ENCODE measurements around the gene EVC2.

The EVC2 gene

DNA sequence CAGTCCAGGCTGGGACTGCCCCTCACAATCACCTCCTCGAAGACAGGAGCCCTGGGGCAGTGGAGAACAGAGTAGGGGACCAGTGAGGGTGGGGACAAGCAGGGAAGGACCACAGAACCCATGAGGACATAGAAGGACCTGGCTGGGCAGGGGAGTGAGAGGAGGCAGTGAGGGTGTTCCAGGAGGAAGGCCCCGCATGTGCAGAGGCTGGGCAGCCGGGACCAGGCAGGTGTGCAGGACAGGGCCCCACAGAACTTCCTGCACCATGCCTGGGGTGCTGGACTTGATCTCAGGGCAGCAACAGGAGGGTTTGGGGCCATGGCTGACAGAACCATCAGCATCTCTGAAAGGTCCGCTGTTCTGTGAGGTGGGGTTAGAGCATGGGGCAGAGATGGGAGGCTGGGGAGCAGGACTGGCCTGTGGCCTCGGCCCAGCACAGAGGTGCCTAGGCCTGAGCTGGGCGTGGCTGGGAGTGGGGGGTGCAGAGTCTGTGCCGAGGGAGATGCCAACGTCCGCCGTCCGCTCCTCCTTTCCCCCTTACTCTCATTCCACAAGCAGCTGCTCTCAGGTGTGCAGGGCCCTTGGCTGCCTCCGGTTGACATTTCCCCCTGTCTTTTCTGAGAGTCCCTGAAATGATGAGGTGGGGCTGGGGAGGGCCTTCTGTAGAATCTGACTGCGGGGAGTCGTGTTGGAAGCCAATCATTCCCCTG, 43.5 kb upstream of the EVC2 start:
- no peak overlapping the region for H3K4me3 Mint-ChIP-seq
- peaks cover 53% of the 10 kb centered on the region for H3K36me3 Mint-ChIP-seq (ENCODE audit: low read depth)
- H3K4me1 Mint-ChIP-seq: peaks cover 35% of the 10 kb centered on the region
- no peak overlapping the region for H3K27ac Mint-ChIP-seq
- DNase-seq: no peak
- H3K27me3 Mint-ChIP-seq (ENCODE audit: low read depth, poor library complexity): peaks cover 3% of the 10 kb centered on the region
- no peaks in the 10 kb centered on the region for H3K9me3 Mint-ChIP-seq
- TF ChIP-seq, protein P1, sequence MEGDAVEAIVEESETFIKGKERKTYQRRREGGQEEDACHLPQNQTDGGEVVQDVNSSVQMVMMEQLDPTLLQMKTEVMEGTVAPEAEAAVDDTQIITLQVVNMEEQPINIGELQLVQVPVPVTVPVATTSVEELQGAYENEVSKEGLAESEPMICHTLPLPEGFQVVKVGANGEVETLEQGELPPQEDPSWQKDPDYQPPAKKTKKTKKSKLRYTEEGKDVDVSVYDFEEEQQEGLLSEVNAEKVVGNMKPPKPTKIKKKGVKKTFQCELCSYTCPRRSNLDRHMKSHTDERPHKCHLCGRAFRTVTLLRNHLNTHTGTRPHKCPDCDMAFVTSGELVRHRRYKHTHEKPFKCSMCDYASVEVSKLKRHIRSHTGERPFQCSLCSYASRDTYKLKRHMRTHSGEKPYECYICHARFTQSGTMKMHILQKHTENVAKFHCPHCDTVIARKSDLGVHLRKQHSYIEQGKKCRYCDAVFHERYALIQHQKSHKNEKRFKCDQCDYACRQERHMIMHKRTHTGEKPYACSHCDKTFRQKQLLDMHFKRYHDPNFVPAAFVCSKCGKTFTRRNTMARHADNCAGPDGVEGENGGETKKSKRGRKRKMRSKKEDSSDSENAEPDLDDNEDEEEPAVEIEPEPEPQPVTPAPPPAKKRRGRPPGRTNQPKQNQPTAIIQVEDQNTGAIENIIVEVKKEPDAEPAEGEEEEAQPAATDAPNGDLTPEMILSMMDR (IDR thresholded peaks at IDR 0.05): no peak

DNA sequence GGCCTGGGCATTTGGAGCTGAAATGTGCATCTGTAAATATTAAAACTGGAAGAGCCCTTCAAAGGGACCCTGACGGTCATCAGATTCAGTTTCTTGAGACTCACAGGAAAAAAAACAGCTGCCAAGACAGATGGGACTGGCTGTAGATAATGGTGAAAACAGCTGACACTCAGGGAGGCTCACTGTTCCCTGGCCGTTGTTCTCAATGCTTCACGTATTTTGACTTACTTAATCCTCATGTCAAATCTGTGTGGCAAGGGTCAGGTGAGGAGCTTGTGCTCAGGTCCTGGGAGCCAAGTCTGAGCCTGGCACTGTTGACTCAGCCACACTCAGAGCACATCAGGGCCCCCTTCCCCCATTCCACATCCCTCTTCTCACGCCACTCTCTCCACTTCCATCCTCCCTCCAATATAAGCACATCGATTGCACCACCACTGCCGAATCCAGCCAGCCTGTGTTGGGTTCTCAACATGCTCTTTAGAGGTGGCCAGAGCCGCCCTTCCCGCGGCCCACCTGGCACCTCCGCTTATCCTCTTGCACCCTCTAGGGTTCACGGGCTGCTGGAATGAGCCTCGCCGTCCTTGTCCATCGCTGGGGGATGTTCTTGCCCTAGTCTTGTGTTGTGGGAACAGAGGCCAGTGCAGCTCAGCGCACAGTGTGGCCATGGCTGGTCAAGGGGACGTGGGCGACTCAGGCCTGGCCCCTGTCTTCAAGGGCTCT, 42.7 kb upstream of the EVC2 start:
- Mint-ChIP-seq H3K27me3 (ENCODE audit: low read depth, poor library complexity) (peaks cover 4% of the 10 kb centered on the region), H3K27ac (no peak overlapping the region), H3K4me3 (no peak overlapping the region), H3K4me1 (peaks cover 40% of the 10 kb centered on the region), H3K36me3 (ENCODE audit: low read depth) (peaks cover 47% of the 10 kb centered on the region), H3K9me3 (no peaks in the 10 kb centered on the region)
- TF ChIP-seq, protein P1 (IDR thresholded peaks at IDR 0.05): no peak
- DNase-seq: no peak

GRCh38 chr4:5750052-5750945, 41.9 kb upstream of the EVC2 start:
- Mint-ChIP-seq H3K9me3 (no peaks in the 10 kb centered on the region), H3K27ac (peak overlapping the region; percentile 87), H3K27me3 (ENCODE audit: low read depth, poor library complexity) (peaks cover 6% of the 10 kb centered on the region), H3K36me3 (ENCODE audit: low read depth) (peaks cover 39% of the 10 kb centered on the region), H3K4me3 (no peak overlapping the region), H3K4me1 (peaks cover 46% of the 10 kb centered on the region)
- TF ChIP-seq, protein P1 (IDR thresholded peaks at IDR 0.05): no peak
- no peak for DNase-seq

GRCh38 chr4:5749568-5749967, 41.2 kb upstream of the EVC2 start:
- TF ChIP-seq, protein P1 (IDR thresholded peaks at IDR 0.05): no peak
- peaks cover 46% of the 10 kb centered on the region for H3K4me1 Mint-ChIP-seq
- no peaks in the 10 kb centered on the region for H3K9me3 Mint-ChIP-seq
- no peak overlapping the region for H3K4me3 Mint-ChIP-seq
- DNase-seq: no peak
- peak overlapping the region; percentile 87 for H3K27ac Mint-ChIP-seq
- H3K27me3 Mint-ChIP-seq (ENCODE audit: low read depth, poor library complexity): peaks cover 6% of the 10 kb centered on the region
- H3K36me3 Mint-ChIP-seq (ENCODE audit: low read depth): peaks cover 36% of the 10 kb centered on the region

DNA sequence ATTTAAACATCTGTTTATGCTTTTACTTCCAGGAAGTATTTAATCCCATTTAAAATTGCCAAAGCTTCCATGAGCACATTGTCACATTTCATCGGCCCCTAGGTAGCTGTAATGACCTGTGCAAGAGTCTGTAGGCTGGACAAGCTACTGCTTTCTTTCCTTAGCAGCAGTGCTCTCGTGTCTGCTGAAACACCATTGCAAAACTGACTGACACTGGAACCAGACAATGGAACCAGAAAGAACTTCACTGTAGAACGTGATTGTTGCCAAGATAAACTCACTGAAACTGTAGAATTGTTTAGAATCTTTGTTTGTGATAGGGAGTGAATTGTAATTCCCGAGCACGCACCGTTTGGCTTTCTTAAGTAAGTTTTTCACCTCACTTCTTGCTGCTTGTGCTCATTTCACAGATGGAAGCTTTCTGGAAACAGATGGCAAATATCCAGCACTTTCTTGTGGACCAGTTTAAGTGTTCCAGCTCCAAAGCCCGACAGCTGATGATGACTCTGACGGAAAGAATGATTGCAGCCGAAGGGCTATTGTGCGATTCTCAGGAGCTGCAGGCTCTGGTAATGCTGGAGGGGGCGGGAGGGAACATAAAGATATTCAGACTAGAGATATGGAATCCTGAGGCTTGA, 39.5 kb upstream of the EVC2 start:
- no peak for DNase-seq
- peaks cover 41% of the 10 kb centered on the region for H3K4me1 Mint-ChIP-seq
- peaks cover 6% of the 10 kb centered on the region for H3K27me3 Mint-ChIP-seq (ENCODE audit: low read depth, poor library complexity)

More for the DNA sequence above, 39.5 kb upstream of the EVC2 start:
- Mint-ChIP-seq H3K36me3 (ENCODE audit: low read depth) (peaks cover 30% of the 10 kb centered on the region), H3K27ac (no peak overlapping the region), H3K4me3 (no peak overlapping the region), H3K9me3 (no peaks in the 10 kb centered on the region)
- TF ChIP-seq, protein P1 (IDR thresholded peaks at IDR 0.05): no peak
